Measurements from ENCODE around the gene SNCAIP.

SNCAIP gene

DNA sequence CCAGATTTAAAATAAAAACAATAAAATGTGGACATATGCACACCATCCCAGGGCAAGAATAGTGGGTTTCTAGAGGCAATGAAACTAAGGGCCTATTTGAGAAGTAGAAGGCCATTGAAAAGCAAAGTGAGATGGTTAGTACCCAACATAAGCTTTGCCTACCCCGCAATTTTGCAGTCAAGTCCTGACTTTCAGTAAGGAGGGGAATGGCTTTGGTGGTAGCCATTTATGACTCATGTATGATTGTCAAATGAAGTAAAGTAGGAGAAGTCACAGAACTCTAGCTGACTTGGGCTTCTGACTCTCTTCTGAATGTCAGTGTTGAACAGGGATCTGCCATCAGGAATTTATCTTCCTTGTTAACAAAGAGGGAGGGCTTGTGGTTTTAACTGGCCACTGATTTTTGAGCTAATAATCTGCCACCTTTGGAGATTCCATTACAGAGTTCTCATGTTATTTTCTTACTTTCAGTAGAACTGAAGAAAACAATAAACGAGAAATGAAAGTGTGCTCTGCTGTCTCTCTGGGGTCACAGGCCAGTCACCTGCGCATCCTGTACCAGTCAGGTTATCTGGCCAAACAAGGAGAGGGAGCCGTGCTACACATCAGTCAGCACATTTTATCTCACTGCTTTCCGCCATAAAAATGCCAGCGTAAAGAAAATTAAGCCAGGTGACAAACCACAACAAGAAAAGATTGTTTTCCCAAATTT is 14.3 kb upstream of the SNCAIP start:
- no peak for DNase-seq (ENCODE audit: low read depth in 1 of 2, low spot score in 1 of 2)
- H3K27ac ChIP-seq (replicated peaks) = no peak overlapping the region
- H3K4me3 ChIP-seq (replicated peaks; ENCODE audit: insufficient read depth, low read length) = no peak overlapping the region
- TF ChIP-seq GABPA (IDR thresholded peaks at IDR 0.05; ENCODE audit: low read depth) = no peak
- TF ChIP-seq, protein P1, sequence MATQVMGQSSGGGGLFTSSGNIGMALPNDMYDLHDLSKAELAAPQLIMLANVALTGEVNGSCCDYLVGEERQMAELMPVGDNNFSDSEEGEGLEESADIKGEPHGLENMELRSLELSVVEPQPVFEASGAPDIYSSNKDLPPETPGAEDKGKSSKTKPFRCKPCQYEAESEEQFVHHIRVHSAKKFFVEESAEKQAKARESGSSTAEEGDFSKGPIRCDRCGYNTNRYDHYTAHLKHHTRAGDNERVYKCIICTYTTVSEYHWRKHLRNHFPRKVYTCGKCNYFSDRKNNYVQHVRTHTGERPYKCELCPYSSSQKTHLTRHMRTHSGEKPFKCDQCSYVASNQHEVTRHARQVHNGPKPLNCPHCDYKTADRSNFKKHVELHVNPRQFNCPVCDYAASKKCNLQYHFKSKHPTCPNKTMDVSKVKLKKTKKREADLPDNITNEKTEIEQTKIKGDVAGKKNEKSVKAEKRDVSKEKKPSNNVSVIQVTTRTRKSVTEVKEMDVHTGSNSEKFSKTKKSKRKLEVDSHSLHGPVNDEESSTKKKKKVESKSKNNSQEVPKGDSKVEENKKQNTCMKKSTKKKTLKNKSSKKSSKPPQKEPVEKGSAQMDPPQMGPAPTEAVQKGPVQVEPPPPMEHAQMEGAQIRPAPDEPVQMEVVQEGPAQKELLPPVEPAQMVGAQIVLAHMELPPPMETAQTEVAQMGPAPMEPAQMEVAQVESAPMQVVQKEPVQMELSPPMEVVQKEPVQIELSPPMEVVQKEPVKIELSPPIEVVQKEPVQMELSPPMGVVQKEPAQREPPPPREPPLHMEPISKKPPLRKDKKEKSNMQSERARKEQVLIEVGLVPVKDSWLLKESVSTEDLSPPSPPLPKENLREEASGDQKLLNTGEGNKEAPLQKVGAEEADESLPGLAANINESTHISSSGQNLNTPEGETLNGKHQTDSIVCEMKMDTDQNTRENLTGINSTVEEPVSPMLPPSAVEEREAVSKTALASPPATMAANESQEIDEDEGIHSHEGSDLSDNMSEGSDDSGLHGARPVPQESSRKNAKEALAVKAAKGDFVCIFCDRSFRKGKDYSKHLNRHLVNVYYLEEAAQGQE (IDR thresholded peaks at IDR 0.05; ENCODE audit: insufficient replicate concordance, low read depth) = no peak
- no peaks in the 10 kb centered on the region for H3K27me3 ChIP-seq (ENCODE audit: insufficient read depth, poor library complexity, severe bottlenecking)

DNA sequence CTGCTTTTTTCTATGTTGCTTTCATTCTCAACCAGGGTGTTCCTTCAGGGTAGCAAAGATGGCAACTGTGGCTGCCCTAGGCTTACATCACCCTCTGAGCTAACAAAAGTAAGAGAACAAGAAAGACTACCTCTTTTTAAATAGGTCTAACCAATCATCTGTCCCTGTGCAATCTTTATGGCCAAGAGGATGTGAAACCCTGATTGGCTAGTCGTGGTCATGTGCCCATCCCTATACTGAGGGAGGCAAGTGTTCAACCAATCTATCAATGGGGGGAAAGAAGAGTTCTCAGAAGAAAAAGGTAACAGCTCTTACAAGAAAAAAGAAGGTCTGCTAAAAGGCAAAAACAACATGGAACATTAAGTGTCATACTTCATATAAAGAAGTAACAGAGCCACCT is 11.7 kb upstream of the SNCAIP start:
- DNase-seq (ENCODE audit: low read depth in 1 of 2, low spot score in 1 of 2) = no peak
- Histone ChIP-seq H3K4me3 (replicated peaks; ENCODE audit: insufficient read depth, low read length) (no peak overlapping the region), H3K27ac (replicated peaks) (no peak overlapping the region), H3K27me3 (ENCODE audit: insufficient read depth, poor library complexity, severe bottlenecking) (no peaks in the 10 kb centered on the region)
- no peak for TF ChIP-seq POLR2AphosphoS5 (IDR thresholded peaks at IDR 0.05; ENCODE audit: low read depth)
- TF ChIP-seq, protein P2, sequence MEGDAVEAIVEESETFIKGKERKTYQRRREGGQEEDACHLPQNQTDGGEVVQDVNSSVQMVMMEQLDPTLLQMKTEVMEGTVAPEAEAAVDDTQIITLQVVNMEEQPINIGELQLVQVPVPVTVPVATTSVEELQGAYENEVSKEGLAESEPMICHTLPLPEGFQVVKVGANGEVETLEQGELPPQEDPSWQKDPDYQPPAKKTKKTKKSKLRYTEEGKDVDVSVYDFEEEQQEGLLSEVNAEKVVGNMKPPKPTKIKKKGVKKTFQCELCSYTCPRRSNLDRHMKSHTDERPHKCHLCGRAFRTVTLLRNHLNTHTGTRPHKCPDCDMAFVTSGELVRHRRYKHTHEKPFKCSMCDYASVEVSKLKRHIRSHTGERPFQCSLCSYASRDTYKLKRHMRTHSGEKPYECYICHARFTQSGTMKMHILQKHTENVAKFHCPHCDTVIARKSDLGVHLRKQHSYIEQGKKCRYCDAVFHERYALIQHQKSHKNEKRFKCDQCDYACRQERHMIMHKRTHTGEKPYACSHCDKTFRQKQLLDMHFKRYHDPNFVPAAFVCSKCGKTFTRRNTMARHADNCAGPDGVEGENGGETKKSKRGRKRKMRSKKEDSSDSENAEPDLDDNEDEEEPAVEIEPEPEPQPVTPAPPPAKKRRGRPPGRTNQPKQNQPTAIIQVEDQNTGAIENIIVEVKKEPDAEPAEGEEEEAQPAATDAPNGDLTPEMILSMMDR (IDR thresholded peaks at IDR 0.05; ENCODE audit: insufficient read depth, low read length) = no peak
- TF ChIP-seq GABPA (IDR thresholded peaks at IDR 0.05; ENCODE audit: low read depth) = no peak
- TF ChIP-seq, protein P1 (IDR thresholded peaks at IDR 0.05; ENCODE audit: insufficient replicate concordance, low read depth) = no peak
- no peak for TF ChIP-seq SPI1 (IDR thresholded peaks at IDR 0.05; ENCODE audit: borderline replicate concordance, low read depth)

DNA sequence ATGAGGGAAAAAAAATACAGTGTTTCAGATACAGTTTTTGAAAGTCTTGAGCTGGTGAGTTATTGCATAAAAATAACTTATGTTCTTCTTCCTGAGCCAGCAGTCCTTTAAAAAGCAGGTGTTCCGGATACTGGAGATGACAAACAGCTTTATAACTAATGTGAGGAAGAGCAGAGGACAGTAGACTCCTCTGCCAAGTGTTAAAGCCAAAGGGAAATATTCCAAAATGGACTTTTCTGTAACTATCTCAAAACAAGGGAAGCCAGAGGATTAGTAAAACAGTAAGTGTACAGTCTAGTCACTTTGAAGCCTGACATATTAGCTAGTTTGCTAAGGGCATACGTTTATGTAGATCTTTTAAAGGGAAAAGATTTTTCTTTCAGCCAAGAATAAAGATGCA is 11.0 kb upstream of the SNCAIP start:
- TF ChIP-seq, protein P2 (IDR thresholded peaks at IDR 0.05; ENCODE audit: insufficient read depth, low read length) = no peak
- no peak overlapping the region for H3K27ac ChIP-seq (replicated peaks)

DNA sequence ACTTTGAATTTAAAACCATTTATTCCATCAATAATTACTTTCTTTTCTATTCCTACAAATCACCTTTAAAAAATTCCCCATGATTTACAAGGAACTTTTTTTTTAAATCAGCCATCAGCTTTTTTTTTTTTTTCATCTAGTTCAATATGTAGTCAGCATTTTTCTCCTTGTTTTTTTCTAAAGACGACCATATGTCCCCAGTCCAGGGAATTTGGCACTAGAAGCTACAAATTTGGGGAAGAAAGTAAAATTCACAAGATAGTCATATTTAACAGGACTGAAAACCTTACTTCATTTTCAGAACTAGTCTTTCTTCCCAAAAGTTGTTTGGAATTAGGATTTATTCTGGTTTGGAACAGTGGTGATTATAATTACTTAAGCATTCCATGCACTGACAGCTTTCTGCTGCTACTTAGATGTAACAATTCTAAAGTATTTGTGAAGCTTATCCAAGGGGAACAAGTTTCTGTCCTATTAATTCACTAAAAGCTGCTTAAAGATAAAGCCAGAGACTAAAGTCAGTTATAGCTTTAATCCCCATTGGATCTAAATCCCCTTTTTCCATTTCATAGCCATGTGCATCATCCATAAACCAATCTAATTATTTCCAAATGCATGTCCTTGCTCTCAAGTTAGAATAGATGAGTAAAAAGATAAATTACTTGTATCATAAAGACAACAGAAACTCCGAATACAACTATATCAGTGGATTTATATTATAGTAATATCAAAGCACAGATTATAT is 7.4 kb upstream of the SNCAIP start:
- TF ChIP-seq POLR2AphosphoS5 (IDR thresholded peaks at IDR 0.05; ENCODE audit: low read depth) = no peak
- Histone ChIP-seq H3K27me3 (ENCODE audit: insufficient read depth, poor library complexity, severe bottlenecking) (no peaks in the 10 kb centered on the region), H3K4me3 (replicated peaks; ENCODE audit: insufficient read depth, low read length) (no peak overlapping the region), H3K27ac (replicated peaks) (no peak overlapping the region)
- no peak for DNase-seq (ENCODE audit: low read depth in 1 of 2, low spot score in 1 of 2)

More for the DNA sequence above, 11.0 kb upstream of the SNCAIP start:
- no peak for DNase-seq (ENCODE audit: low read depth in 1 of 2, low spot score in 1 of 2)
- no peak overlapping the region for H3K4me3 ChIP-seq (replicated peaks; ENCODE audit: insufficient read depth, low read length)
- H3K27me3 ChIP-seq (ENCODE audit: insufficient read depth, poor library complexity, severe bottlenecking) = no peaks in the 10 kb centered on the region

DNA sequence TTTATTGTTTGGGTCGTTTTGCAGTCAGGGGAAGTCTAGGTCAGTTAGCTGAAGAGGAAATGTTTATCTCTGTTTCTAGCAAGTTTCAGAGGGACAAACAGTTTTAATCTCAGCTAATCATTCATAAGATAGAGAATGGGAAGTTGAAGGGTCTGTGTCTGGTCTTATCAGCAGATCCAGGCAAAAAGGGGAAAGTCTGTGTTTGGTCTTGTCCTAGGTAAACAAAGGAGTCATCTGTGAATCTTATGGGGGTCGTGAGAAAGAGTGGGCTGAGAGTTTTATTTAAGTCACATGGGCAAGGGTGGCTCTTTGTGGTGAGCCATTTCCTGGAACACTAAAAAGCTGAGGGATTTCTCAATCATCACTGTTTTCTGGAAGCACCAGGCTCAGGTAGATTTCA is 5.6 kb upstream of the SNCAIP start:
- DNase-seq (ENCODE audit: low read depth in 1 of 2, low spot score in 1 of 2) = no peak
- Histone ChIP-seq H3K27me3 (ENCODE audit: insufficient read depth, poor library complexity, severe bottlenecking) (no peaks in the 10 kb centered on the region), H3K4me3 (replicated peaks; ENCODE audit: insufficient read depth, low read length) (no peak overlapping the region), H3K27ac (replicated peaks) (no peak overlapping the region)
- TF ChIP-seq, protein P1 (IDR thresholded peaks at IDR 0.05; ENCODE audit: insufficient replicate concordance, low read depth) = no peak
- TF ChIP-seq POLR2AphosphoS5 (IDR thresholded peaks at IDR 0.05; ENCODE audit: low read depth) = no peak
- TF ChIP-seq, protein P2 (IDR thresholded peaks at IDR 0.05; ENCODE audit: insufficient read depth, low read length) = no peak
- no peak for TF ChIP-seq GABPA (IDR thresholded peaks at IDR 0.05; ENCODE audit: low read depth)
- TF ChIP-seq SPI1 (IDR thresholded peaks at IDR 0.05; ENCODE audit: borderline replicate concordance, low read depth) = no peak
